HG02885 (cell line): Measurements from ENCODE around the gene POU2AF1.

Experiments
- ATAC-seq: cut with Tn5 transposase; IDR thresholded peaks from one replicate; pipeline ENCODE4 v1.9.1; 2021; ENCODE audit warnings: mild to moderate bottlenecking; ENCODE audit not compliant: unreplicated experiment, poor library complexity

POU2AF1 gene

GRCh38 chr11:111388842-111389241 is 9.8 kb upstream of the POU2AF1 start:
- no peak for ATAC-seq

- no peak for ATAC-seq
These were observed 9.3 kb upstream of the POU2AF1 start for GRCh38 chr11:111388420-111388819.

- ATAC-seq = no peak
These were observed 8.3 kb upstream of the POU2AF1 start for GRCh38 chr11:111387363-111387762.

- no peak for ATAC-seq
These were observed 7.6 kb upstream of the POU2AF1 start for GRCh38 chr11:111386611-111387150.

DNA sequence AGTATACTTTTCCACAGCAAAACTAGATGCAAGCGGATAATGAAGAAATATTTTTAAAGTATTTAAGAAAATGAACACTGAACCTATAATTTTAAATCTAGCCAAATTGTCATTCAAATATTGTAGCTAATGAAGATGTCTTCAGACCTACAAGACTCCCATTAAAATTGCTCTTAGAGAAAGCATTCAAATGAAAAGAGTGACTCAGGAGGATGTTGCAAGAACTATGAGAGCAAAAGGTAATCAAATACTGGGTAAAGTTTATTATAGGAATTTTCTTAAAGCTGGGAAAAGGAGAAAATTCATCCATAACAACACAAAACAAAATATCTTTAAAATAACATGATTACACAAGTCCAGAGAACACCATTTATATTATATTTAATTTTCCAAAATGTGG is 5.4 kb upstream of the POU2AF1 start:
- no peak for ATAC-seq

GRCh38 chr11:111382451-111382850 is 3.4 kb upstream of the POU2AF1 start:
- ATAC-seq = no peak

DNA sequence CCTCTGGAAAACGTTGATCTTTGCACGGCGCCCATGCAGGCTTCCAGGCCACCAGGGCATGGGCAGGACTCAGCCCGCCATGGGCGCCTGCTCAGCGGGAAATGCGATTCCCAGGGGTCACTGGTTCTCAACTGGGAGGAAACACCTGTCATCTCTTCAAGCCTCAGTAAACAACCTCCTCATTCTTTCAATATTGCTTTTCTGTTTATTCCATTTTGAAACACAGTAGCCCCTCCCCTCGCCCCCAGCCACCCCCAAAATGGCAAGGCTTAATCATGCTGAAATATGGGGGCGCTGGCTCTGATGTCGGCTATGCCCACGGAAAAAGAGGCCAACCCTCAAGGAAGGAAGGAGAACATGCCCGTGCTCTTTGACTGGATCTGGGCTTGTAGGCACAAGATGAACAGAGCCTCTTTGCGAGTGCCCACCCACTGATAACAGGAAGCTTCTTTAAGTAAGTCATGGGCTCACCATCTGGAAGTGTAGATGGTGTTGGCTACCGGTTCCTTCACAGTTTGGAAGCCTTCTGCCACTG is 594 bp upstream of the POU2AF1 start:
- ATAC-seq = peak; percentile 37

DNA sequence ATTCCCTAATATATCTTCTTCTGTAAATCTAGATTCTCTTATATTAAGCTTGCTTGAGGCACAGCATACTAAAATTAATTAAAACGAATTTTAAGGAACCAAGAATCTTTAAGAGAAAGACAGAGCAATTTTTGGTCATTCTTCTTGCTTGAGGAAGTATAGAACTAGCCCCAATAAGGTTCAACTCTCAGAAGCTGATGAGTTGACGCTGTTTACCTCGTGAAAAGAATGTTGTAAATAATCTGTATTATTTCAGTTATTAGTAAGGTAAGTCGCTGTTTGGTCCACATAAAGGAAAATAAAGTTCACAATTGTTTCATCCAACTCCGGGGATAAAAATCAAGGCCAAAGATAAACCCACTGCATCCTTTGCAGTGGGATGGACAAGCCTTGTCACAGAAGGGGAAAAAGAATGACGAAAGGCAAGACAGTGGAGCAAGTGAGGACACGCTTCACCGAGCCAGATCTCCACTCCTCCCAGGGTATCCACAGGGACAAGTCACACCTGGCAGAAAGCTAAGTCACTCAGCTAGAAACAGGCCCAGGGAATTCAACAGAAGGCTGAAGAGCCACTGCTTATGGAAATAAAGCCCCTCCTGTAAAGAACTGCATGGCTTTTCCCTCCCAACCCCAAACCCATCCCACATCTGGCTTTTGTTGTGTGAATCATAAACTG is 752 bp downstream of the POU2AF1 start:
- peak; percentile 3 for ATAC-seq

- ATAC-seq = no peak
These were observed 2.7 kb downstream of the POU2AF1 start for GRCh38 chr11:111376181-111376871.

- ATAC-seq = no peak
These were observed 5.5 kb downstream of the POU2AF1 start for GRCh38 chr11:111373590-111373989.

- no peak for ATAC-seq
These were observed 6.5 kb downstream of the POU2AF1 start for GRCh38 chr11:111372538-111372937.

- ATAC-seq = peak; percentile 38
These were observed 8.0 kb downstream of the POU2AF1 start for GRCh38 chr11:111370902-111371578.

DNA sequence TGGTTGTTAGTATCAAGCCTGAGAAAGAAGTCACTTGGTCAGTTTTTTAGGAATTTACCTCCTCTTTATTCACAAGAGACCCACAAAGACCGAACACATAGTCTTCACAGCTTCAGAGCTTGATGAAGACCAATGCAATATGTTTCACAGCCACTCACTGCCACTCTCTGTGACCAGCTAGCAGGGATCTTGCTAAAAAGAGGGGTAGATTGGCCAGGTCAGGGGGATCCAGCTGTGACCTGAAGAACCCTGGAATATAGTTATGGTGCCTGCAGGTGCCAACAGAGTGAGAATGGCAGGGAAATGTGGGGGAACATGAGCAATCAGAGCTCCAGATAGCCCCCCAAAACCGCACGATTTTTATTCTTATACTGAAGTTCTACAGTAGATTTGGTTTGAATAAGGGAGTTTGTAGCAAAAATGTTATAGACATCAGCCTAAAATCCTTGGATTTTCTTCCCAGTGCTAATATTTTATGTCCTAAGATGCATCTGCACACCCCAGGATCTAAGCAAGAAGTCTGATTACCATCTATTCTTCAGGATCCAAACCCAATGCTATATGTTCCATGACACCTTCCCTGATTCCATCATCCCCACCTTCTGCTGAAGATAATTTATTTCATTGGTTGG is 8.7 kb downstream of the POU2AF1 start:
- ATAC-seq = no peak

- no peak for ATAC-seq
These were observed 10.9 kb downstream of the POU2AF1 start for GRCh38 chr11:111368285-111368560.

DNA sequence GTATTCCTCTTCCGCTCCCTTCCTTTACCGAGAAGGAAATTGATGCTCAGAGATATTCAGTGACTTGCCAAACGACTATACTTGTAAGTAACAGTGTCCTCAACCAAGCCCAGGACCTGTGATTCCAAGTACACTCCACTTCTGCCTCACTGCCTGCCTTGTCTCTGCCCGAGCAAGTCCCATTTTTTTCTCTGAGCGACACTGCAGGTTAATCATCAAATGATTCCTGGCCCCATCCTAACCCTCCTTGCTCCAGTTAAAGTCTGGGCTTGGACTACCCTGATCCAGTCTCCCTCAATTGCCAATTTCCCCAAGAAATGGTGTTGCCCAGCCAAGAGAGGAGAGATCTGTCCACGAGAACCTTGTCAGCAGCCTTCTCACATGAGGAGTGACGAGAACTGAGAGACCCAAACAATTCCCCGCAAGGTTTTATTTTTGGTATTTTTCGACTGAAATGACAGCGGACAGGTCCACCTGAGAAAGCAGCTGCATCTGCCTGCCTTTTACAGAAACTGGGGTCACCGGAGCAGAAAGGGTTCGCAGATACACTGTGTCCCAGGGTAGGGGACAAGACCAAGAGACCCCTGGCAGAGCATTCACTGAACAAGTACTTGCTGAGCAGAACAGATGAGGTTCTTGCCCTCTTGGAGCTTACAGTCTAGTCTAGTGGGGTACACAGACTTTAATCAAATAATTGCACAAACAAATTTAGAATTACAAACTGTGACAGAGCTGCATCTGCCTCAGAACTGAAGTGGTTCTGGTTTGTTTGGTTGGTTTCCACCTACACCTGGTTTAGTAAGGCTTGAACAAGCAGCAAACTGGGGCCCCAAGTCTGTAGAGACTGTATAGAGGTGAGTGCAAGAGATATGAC is 11.4 kb downstream of the POU2AF1 start:
- peak; percentile 63 for ATAC-seq

- no peak for ATAC-seq
These were observed 12.3 kb downstream of the POU2AF1 start for GRCh38 chr11:111366560-111367410.

GRCh38 chr11:111365722-111366559 is 13.1 kb downstream of the POU2AF1 start:
- ATAC-seq = no peak

DNA sequence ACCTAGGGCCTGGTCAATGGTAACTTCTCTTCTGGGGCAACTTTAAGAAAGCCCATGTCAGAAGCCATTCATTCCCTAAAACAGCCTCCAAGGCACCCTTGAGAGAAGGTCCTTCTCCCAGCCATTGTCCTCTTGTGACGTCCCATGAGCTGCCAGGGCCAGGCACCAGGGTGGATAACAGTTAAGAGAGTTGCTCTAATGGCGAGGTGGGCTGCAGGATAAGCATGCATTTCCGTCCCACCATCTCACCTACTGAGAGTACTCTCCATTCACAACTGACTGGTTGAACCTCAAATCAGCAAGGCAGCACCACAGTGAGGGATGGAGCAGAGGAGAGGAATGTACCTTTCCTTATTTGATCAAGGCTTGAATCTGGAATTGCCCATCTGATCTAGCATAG is 14.6 kb downstream of the POU2AF1 start:
- no peak for ATAC-seq
